Prostate gland (tissue), 2 donors: ENCODE data around the gene ATL1. TPM values are rescaled to one million over a fixed set of nuclear protein-coding genes. Genes with fewer than 3 reads are reported as not detected.

Experiments used
- DNase-seq: peaks from one replicate; pipeline ENCODE4 v3.0.0-alpha.2; 2019; ENCODE audit warnings: low spot score
- H3K27ac ChIP-seq, 2 donors: fragments of 200-600 bp; sonication (generic); 2 replicates each; pipeline ENCODE4 v1.5.1; 2017 to 2019
- H3K27me3 ChIP-seq: fragments of 200-600 bp; sonication (generic); replicated peaks from 2 replicates; pipeline ENCODE4 v1.5.1; 2019; ENCODE audit not compliant: insufficient read depth
- H3K36me3 ChIP-seq, 2 donors: fragments of 200-600 bp; sonication (generic); 1 replicate in 1 of 2; 2 replicates in 1 of 2; pipeline versions ENCODE4 v1.5.1 to v1.8.1; 2017 to 2019
- H3K4me1 ChIP-seq: fragments of 200-600 bp; sonication (generic); replicated peaks from 2 replicates; pipeline ENCODE4 v1.5.1; 2019
- H3K4me3 ChIP-seq, 2 donors: fragments of 200-600 bp; sonication (generic); 2 replicates each; pipeline ENCODE4 v1.5.1; 2017 to 2019
- H3K9me3 ChIP-seq: fragments of 200-600 bp; sonication (generic); 2 replicates; pipeline ENCODE4 v1.5.1; 2017
- POLR2A ChIP-seq: fragments of 450-650 bp; IDR thresholded peaks from one replicate; pipeline ENCODE4 v1.6.1; 2016; ENCODE audit warnings: antibody characterized with exemption, mild to moderate bottlenecking
- POLR2AphosphoS5 ChIP-seq: sonication (generic); formaldehyde crosslinking; IDR thresholded peaks from one replicate; pipeline ENCODE4 v1.6.1; 2017; ENCODE audit warnings: antibody characterized with exemption
- WGBS: methylation state at CpG from one replicate; pipeline ENCODE4 v1.1.5; 2018; 5-methylcytosine and 5-hydroxymethylcytosine counted together
- intact Hi-C: fragments of 100-400 bp; cut with DNase I; formaldehyde crosslinking; loops from one replicate; pipeline ENCODE4 v1.14.2; 2022
- total RNA-seq, 2 donors: library from RNA; depleted of rRNA; stranded (reverse); fragments of >200 nt; gene quantifications; one replicate each; pipeline ENCODE4 v1.1.0, GENCODE V29; 2016
- TF ChIP-seq, protein P1 (sequence below), 4 experiments: fragments of 200-600 bp in 2 of 4; fragments of 450-650 bp in 2 of 4; sonication (generic) in 2 of 4; IDR thresholded peaks; 1 replicate in 3 of 4; 2 replicates in 1 of 4; pipeline ENCODE4 v1.5.1; 2016 to 2019; ENCODE audit warnings: antibody characterized with exemption in 4 of 4, mild to moderate bottlenecking in 2 of 4, moderate library complexity in 2 of 4

The ATL1 gene
- total RNA-seq, 2 donors from 2014 or later: 5.3 to 26.5 TPM

DNA sequence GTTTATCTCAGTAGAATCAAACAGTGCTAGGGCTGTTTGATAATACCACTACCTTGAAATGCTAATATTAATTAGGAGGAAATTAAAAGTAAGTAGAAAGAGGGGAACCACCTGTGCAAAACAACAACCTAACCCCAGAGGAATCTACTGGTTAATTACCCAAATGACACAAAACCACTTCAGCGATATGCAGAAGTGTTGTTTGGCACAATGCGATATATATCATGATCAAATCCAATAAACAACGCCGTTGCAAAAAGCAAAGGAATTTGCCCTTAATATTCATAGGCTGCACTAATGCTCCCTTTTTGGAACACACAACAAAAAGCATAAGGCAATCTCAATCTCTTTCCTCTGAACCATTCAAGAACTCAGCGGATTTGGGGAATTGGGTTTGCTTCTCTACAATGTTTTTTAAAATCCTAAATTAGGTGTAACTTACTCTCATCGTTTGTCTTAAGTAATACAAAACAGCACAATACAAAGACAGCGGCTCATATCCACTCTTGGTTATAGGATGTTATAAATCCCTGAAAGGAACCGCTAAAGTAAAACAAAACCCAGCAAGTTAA, 29.1 kb upstream of the ATL1 start:
- Histone ChIP-seq H3K27me3 (no peaks in the 10 kb centered on the region), H3K4me3 (peak overlapping the region; percentile 90 to 93), H3K4me1 (no peaks in the 10 kb centered on the region), H3K27ac (peak overlapping the region; percentile 95 to 98), H3K36me3 (no peaks in the 10 kb centered on the region), H3K9me3 (no peaks in the 10 kb centered on the region)
- intact Hi-C loops: loop anchor here (1.0 to 10.0 kb wide), 3 partner anchors 134 to 666 kb away; partner anchors contain the start of gene CDKL1
- WGBS: 41% methylated on average over 8 of the region's 8 CpGs
- TF ChIP-seq POLR2AphosphoS5: no peak
- TF ChIP-seq, protein P1, sequence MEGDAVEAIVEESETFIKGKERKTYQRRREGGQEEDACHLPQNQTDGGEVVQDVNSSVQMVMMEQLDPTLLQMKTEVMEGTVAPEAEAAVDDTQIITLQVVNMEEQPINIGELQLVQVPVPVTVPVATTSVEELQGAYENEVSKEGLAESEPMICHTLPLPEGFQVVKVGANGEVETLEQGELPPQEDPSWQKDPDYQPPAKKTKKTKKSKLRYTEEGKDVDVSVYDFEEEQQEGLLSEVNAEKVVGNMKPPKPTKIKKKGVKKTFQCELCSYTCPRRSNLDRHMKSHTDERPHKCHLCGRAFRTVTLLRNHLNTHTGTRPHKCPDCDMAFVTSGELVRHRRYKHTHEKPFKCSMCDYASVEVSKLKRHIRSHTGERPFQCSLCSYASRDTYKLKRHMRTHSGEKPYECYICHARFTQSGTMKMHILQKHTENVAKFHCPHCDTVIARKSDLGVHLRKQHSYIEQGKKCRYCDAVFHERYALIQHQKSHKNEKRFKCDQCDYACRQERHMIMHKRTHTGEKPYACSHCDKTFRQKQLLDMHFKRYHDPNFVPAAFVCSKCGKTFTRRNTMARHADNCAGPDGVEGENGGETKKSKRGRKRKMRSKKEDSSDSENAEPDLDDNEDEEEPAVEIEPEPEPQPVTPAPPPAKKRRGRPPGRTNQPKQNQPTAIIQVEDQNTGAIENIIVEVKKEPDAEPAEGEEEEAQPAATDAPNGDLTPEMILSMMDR (IDR thresholded peaks at IDR 0.05): no peak
- no peak for TF ChIP-seq POLR2A
- DNase-seq: no peak

DNA sequence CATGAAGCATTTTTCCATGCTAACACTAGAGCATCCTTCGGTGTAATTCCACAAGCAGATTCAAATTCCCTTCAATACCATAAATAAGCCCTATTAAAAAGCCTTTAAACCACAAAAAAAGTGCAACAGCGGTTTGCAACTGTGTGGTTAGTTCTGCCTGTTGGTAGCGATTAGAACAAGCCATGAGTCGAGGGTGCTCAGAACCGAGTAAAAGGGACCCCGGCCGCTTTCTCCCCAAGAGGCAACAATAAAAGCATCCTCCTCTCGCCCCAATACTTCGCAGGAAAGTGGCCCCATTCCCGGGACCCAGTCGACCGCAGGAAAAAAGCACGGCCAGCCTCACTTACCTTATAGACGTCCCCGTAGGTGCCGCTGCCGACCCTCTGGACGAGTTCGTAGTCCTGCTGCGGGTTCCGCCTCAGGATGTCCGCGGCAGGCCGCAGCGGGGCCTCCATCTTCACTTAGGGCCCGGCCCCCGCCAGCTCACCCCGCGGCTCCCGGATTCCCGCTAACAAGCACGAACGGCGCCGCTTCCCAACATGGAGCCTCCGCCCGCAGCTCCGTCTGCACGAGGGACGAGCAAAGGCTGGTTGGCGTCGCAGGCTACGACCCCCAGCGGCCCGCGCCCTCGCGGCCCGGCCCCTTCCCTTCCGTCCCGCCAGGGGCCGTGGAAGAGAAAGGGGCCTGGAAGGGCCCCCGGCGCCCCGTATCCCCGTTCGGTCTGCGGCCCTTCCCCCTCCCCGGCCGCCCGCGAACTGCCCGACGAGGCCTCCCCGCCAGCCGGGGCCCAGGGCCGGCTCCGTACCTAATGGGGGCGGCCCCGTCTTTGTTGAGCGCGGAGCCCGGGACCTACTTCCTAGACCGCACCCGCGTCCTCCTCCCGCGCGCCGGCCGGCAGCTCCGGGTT, 28.1 kb upstream of the ATL1 start:
- intact Hi-C loops: loop anchor here (1.0 to 10.0 kb wide), 5 partner anchors 135 to 667 kb away; partner anchors contain the start of genes CDKL1, DMAC2L and L2HGDH
- WGBS: under 1% methylated on average over 57 of the region's 82 CpGs
- TF ChIP-seq POLR2AphosphoS5 (no peak), POLR2A (no peak)
- TF ChIP-seq, protein P1 (IDR thresholded peaks at IDR 0.05): no peak
- Histone ChIP-seq H3K9me3 (no peaks in the 10 kb centered on the region), H3K4me3 (peak overlapping the region; percentile 90 to 93), H3K4me1 (no peaks in the 10 kb centered on the region), H3K27me3 (no peaks in the 10 kb centered on the region), H3K36me3 (no peaks in the 10 kb centered on the region), H3K27ac (peak overlapping the region; percentile 95 to 98)
- DNase-seq: peak; percentile 45

GRCh38 chr14:50532502-50533240, 27.3 kb upstream of the ATL1 start, which contains the start of gene MAP4K5:
TSS of gene MAP4K5 (minus strand) at chr14:50532569. CDS start at chr14:50532049, 520 bp downstream.
- H3K27me3 ChIP-seq: no peaks in the 10 kb centered on the region
- H3K4me1 ChIP-seq: no peaks in the 10 kb centered on the region
- no peaks in the 10 kb centered on the region for H3K36me3 ChIP-seq
- intact Hi-C loops: loop anchor here (2.0 to 10.0 kb wide), 3 partner anchors 212 to 668 kb away; partner anchors contain the start of genes DMAC2L and L2HGDH
- TF ChIP-seq, protein P1 (IDR thresholded peaks at IDR 0.05): peak; percentile 80 to 99 (median 92)
- TF ChIP-seq POLR2A: peak; percentile 73
- peak; percentile 75 for TF ChIP-seq POLR2AphosphoS5
- H3K27ac ChIP-seq: peak within 1 kb of the TSS; percentile 95 to 98
- under 1% methylated on average over 58 of the region's 60 CpGs for WGBS
- peak; percentile 92 for DNase-seq
- no peaks in the 10 kb centered on the region for H3K9me3 ChIP-seq
- peak within 1 kb of the TSS; percentile 90 to 93 for H3K4me3 ChIP-seq

- H3K4me3 ChIP-seq: peak overlapping the region; percentile 90 to 93
- no peak for DNase-seq
- H3K4me1 ChIP-seq: no peaks in the 10 kb centered on the region
- intact Hi-C loops: loop anchor here (2.0 to 10.0 kb wide), 3 partner anchors 212 to 668 kb away; partner anchors contain the start of genes DMAC2L and L2HGDH
- peak overlapping the region in 1 of 2 donors; percentile 98 for H3K27ac ChIP-seq
- no peaks in the 10 kb centered on the region for H3K36me3 ChIP-seq
- 18% methylated on average over 5 of the region's 5 CpGs for WGBS
- H3K9me3 ChIP-seq: no peaks in the 10 kb centered on the region
- TF ChIP-seq POLR2A: no peak
- TF ChIP-seq, protein P1 (IDR thresholded peaks at IDR 0.05): no peak
- TF ChIP-seq POLR2AphosphoS5: no peak
- no peaks in the 10 kb centered on the region for H3K27me3 ChIP-seq
Observed at GRCh38 chr14:50533241-50533705, 26.7 kb upstream of the ATL1 start.
